NCI-H1092 (cell line): Measurements from ENCODE around the gene E4F1.

Source experiments
- DNase-seq: peaks from one replicate; lab custom pipeline; 2025; lab: John Stamatoyannopoulos, UW

E4F1 gene

GRCh38 chr16:2206420-2206779 lies 17.0 kb upstream of the E4F1 start:
- no peak for DNase-seq

DNA sequence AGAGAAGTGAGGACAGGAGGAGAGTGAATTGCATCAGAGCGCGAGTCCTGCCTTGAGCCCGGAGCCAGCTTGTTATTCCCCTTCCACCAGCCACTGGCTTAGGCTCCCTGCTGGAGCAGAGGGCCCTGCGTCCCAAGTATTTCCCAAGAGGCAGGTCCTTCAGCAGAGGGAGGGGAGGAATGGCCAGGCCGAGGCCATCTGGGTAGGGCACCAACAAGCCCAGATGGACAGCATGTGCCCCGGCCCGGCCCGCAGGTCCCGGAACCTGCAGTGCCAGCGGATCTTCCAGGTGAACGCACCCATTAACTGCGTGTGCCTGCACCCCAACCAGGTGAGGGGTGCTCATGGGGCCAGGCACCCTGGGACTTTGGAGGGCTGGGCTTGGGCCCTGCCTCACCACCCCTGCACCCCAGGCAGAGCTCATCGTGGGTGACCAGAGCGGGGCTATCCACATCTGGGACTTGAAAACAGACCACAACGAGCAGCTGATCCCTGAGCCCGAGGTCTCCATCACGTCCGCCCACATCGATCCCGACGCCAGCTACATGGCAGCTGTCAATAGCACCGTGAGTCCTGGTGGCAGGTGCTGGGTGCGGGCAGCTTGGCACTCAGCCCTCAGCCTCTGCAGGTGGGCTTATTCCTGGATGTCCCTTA lies 16.5 kb upstream of the E4F1 start:
- DNase-seq = no peak

DNA sequence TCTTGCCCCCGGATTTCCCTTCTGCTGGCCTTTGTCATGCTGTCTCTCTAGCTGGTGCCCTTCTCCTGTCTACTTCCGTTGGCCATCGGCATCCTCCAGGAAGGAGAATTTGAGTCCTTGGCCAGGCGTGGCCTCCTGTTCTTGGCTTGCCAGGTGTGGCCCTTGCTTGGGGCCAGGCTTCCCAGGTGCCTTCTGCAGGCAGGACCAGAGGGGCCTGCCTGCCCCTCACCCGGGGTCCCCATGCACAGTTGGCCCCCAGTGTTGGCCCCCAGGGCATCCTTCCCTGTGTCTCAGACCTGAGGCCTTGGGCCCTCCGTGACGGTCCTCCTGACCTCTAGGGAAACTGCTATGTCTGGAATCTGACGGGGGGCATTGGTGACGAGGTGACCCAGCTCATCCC lies 15.5 kb upstream of the E4F1 start:
- DNase-seq = no peak

GRCh38 chr16:2208308-2208707 lies 15.1 kb upstream of the E4F1 start:
- peak; percentile 67 for DNase-seq

DNA sequence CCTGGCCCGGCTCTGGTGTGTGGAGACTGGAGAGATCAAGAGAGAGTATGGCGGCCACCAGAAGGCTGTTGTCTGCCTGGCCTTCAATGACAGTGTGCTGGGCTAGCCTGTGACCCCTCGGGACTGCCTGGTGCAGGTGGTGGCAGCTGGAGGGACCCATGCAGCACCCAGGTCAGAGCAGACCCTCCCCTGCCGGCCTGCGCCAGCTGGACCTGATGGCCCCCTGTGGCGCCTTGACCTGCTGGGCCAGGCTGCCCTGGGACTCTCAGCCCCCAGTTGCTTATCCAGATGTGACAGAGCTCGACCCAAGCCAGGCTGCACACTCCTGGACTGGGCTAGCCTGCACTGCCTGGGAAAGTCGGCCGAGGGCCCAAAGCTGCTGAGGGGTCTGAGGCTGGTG lies 14.6 kb upstream of the E4F1 start:
- DNase-seq = no peak

DNA sequence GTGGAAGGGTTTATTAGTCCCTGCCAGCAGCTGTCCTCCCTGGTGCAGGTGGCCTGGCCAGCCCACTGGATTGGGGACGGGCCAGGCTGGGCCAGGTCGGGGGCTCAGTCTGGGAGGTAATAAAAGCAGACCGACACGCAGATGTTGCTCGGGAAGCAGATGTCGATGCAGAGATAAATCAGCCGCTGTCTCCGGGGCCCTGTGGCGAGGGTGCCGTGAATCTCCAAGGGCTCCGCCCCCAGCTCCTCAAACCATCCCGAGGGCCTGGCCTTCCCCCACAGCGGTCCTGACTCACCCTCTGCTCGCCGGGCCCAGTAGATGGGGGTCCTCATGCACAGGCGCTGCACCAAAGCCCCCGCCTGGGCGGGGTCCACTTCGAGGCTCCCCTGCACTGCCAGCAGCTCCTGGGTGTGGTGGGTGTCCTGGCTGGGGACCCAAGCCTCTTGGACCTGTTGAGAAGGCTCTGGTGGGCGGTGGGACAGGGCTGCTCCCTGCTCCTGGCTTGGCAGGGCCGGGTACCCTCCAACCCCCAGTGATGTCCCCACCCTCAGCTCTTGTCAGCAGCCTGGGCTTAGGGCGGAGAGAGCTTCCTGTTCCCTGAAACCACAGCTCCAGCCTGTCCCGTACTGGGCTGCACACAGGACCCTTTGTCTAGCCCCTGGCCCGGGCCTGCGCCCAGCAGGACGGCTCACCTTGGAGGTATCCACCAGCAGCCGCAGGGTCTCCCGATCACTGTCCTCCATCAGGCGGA lies 14.0 kb upstream of the E4F1 start:
- DNase-seq = no peak

DNA sequence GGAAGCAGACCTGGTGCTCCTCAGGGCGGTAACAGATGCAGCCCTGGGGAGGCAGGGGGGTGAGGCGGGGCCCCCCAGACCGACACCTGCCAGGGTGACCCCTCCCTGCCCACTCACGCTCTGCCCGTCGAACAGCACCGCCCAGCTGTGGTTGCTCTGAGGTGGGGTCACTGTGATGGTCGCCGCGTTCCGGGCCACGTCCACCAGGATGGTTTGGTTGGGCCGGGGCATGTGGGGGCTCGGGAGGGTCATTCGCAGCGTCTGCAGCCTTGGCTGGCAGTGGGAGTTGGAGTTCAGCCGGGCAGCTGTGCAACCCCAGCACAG lies 13.4 kb upstream of the E4F1 start:
- no peak for DNase-seq

- DNase-seq = no peak
These were observed 12.7 kb upstream of the E4F1 start, which contains the start of gene BRICD5 for GRCh38 chr16:2210386-2211365. BRICD5 (minus strand) TSS chr16:2210863; CDS start chr16:2210833, 30 bp downstream.

GRCh38 chr16:2211923-2212347 lies 11.5 kb upstream of the E4F1 start:
- DNase-seq = no peak

- no peak for DNase-seq
These were observed 10.7 kb upstream of the E4F1 start for GRCh38 chr16:2212362-2213324.

- no peak for DNase-seq
These were observed 9.3 kb upstream of the E4F1 start for GRCh38 chr16:2213817-2214718.

DNA sequence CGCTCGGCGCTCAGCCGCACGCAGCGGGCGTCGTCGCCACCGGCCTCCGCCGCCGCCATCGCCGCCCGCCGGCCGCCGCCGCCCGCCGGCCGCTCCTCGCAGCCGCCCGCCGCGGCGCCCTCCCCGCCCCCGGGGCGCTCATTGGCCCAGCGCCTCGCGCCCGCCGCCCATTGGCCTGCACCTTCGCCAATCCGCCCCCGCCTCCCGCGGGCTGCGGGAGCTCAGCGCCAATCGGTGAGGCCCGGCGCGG lies 8.7 kb upstream of the E4F1 start, which contains the start of gene PGP:
Gene PGP (minus strand): TSS at position 122 of the 250 bp plus-strand sequence. CDS start 63 bp downstream, at position 59.
- DNase-seq = no peak

DNA sequence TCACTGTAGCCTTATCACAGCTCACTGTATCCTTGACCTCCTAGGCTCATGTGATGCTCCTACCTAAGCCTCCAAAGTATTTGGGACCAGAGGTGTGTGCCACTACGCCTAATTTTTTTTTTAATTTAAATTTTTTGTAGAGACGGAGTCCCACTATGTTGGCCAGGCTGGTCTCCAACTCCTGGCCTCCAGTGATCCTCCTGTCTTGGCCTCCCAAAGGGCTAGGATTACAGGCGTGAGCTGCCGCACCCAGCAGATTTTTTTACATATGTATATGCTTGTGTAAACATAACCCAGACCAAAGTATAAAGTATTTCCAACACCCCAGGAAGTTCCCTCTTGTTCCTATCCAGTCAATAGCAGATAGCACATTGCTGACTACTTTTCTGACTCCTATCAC lies 7.1 kb upstream of the E4F1 start:
- no peak for DNase-seq

- no peak for DNase-seq
These were observed 623 bp downstream of the E4F1 start for GRCh38 chr16:2223942-2224486.

DNA sequence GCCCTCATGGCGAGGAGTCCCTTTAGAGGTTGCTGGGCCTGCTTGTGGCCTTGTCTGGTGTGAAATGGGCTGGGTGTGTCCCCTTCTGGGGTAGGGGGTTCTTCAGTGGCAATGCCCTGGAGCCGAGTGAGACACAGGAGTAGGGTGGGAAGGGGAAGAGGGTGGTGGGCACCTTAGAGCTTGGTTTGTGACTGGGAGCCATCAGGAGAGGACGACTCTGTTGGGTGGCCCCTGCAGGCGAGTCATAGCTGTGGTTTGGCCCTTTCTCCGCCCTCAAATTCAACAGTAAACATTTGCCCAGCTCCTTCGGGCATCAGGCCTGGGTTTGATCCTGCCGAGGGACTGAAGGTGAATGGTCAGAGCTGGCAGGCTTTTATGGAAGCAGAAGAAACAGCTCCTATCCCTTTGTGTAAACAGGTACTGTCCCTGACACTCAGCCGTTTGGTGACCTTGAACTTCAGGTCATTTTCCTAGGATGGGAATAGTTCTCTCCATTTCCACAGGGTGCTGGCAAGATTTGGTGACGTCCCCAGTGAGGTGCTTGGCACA lies 2.9 kb downstream of the E4F1 start:
- no peak for DNase-seq

GRCh38 chr16:2226918-2227317 lies 3.5 kb downstream of the E4F1 start:
- DNase-seq = no peak

GRCh38 chr16:2228161-2228824 lies 4.9 kb downstream of the E4F1 start:
- DNase-seq = no peak

DNA sequence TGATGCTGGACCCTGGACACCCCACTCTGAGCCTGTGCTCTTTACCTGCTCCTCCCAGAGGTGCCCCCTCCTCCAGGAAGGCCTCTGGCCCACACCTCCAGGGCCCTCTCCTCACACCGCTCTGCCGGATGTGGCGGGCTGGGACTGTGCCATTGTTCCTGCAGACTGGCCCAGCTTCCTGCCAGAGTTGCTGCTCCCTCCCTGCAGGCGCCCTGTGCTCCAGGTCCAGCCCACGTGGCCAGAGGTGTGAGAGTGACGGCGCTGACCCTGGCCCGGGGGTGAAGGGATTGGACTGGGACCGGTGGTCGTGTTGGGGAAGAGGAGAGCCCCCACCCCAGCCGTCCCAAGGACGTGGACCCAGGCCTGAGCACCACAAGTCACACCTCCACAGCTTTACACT lies 5.7 kb downstream of the E4F1 start:
- no peak for DNase-seq

DNA sequence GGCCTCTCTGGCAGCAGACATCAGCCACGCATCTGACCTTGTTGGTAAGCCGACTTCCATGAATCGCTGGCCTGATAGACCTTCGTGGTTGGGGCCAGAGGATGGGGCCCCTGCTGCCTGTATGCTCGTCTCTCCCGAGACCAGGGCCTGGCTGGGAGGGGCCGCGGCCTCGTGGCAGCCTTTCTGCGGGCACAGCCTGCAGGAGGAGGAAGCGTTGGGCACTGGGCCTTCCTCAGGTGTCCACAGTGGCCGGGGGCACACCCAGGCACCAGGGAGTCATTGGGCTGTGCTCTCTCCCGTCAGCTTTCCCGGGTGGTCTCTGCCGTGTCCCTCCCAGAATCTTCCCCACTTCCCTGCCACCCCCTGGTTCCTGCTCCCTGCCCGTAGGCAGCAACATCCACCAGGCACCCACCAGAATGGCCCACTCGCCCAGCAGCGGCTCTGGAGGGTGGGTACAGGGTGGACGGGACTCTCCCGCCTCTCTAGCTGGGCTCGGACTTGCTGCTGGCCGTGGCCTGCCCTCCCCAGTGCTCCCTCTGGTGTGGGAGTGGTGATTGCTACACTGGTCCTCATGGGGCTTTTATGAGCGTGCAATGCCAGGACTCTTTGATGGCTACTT lies 6.3 kb downstream of the E4F1 start:
- no peak for DNase-seq
